Activated naive CD8-positive, alpha-beta T cell treated with anti-CD3 and anti-CD28 coated beads, Interleukin-2, amount 10 ng/mL, durations not matched to agents 7 days and 5 days (primary cell): Measurements from ENCODE around the gene B3GNT7. TPM values are rescaled to one million over a fixed set of nuclear protein-coding genes. Genes with fewer than 3 reads are reported as not detected.

Source experiments
- ATAC-seq: fragments of 150-1000 bp; cut with Tn5 transposase; one replicate; pipeline ENCODE4 v1.10.0; 2021; ENCODE audit warnings: low read depth, moderate library complexity
- POLR2A ChIA-PET: fragments of 350-600 bp; sonication (Branson Sonifier 250); formaldehyde crosslinking; loops from one replicate; lab custom pipeline; 2021; ENCODE audit warnings: antibody characterized with exemption; lab: Charles Lee
- DNase-seq: peaks from one replicate; pipeline ENCODE4 v3.0.0; 2021
- H3K27ac Mint-ChIP-seq: one replicate; pipeline ENCODE4 v1.8.0; 2022; ENCODE audit warnings: mild to moderate bottlenecking, mixed read lengths
- H3K27me3 Mint-ChIP-seq: one replicate; pipeline ENCODE4 v1.8.0; 2022; ENCODE audit warnings: mild to moderate bottlenecking, moderate library complexity, mixed read lengths
- H3K36me3 Mint-ChIP-seq: one replicate; pipeline ENCODE4 v1.8.0; 2021; ENCODE audit warnings: mild to moderate bottlenecking, mixed read lengths
- H3K4me1 Mint-ChIP-seq: one replicate; pipeline ENCODE4 v1.8.0; 2021; ENCODE audit warnings: mixed read lengths
- H3K4me3 Mint-ChIP-seq: one replicate; pipeline ENCODE4 v1.8.0; 2022; ENCODE audit warnings: mild to moderate bottlenecking, moderate library complexity, mixed read lengths
- H3K9me3 Mint-ChIP-seq: one replicate; pipeline ENCODE4 v1.8.0; 2021; ENCODE audit warnings: mixed read lengths
- microRNA-seq: library from miRNA; unstranded; fragments of <30 nt; microRNA quantifications from one replicate; pipeline ENCODE4 v1.2.0, GENCODE V29; 2022
- total RNA-seq, 2 experiments: library from RNA; stranded (reverse); gene quantifications; one replicate each; pipeline ENCODE4 v1.2.3, GENCODE V29; 2021

The B3GNT7 gene
- total RNA-seq, 2 experiments from 2014 or later, result 0.37 to 0.42 TPM

- Mint-ChIP-seq H3K36me3 (peaks cover 6% of the 10 kb centered on the region), H3K27me3 (no peaks in the 10 kb centered on the region), H3K4me3 (no peak overlapping the region), H3K4me1 (peaks cover 7% of the 10 kb centered on the region), H3K27ac (no peak overlapping the region), H3K9me3 (no peaks in the 10 kb centered on the region)
- POLR2A ChIA-PET, result no interaction called here
- DNase-seq (no peak), ATAC-seq (no peak)
Measured at GRCh38 chr2:231449503-231450054, 54.1 kb downstream of the B3GNT7 start.

GRCh38 chr2:231450548-231450989, 55.1 kb downstream of the B3GNT7 start:
- H3K4me1 Mint-ChIP-seq, result peaks cover 12% of the 10 kb centered on the region
- no peaks in the 10 kb centered on the region for H3K9me3 Mint-ChIP-seq
- DNase-seq (no peak), ATAC-seq (no peak)
- no peaks in the 10 kb centered on the region for H3K27me3 Mint-ChIP-seq
- peaks cover 11% of the 10 kb centered on the region for H3K36me3 Mint-ChIP-seq
- no peak overlapping the region for H3K4me3 Mint-ChIP-seq
- POLR2A ChIA-PET, result interaction anchor here (0.6 to 5.7 kb wide), 3 partner anchors 14 to 79 kb away, joined by 3 to 43 read pairs (median 5); partner anchors contain the start of gene NCL
- no peak overlapping the region for H3K27ac Mint-ChIP-seq

Small RNA genes within 50 kb of the gene (microRNA-seq; reads per million reads assigned to microRNA genes)
- not detected for gene MIR4777

Other genes with a start within 250 kb of the B3GNT7 start
- gene ARMC9, start 197.1 kb upstream of the B3GNT7 start, total RNA-seq, result 1 to 10 TPM; 2.0 to 2.5 TPM
- 100 to 1,000 TPM; 461 to 462 TPM for gene NCL, start 68.8 kb downstream of the B3GNT7 start, total RNA-seq
- under 1 TPM; 0.89 to 0.94 TPM for gene NMUR1, start 134.7 kb downstream of the B3GNT7 start, total RNA-seq
- not detected for gene TEX44, start 197.2 kb downstream of the B3GNT7 start, total RNA-seq